Endothelial cell of umbilical vein (primary cell): Measurements from ENCODE around the gene INHBB. TPM values are rescaled to one million over a fixed set of nuclear protein-coding genes. Genes with fewer than 3 reads are reported as not detected.

Source experiments
- BruUV-seq: library from RNA; stranded (reverse); fragments of 400-500 nt; replicated peaks from 2 replicates; lab custom pipeline; 2021; lab: Mats Ljungman, UMichigan
- CTCF ChIA-PET: fragments of 300-600, 350-600 bp; sonication (Branson Sonifier 250); formaldehyde crosslinking; loops from one replicate; lab custom pipeline; 2021; ENCODE audit warnings: antibody characterized with exemption, inconsistent platforms; lab: Charles Lee
- POLR2A ChIA-PET: fragments of 300-600, 350-600 bp; sonication (Branson Sonifier 250); formaldehyde crosslinking; loops from one replicate; lab custom pipeline; 2021; ENCODE audit warnings: antibody characterized with exemption, inconsistent platforms; lab: Charles Lee
- DNase-seq: peaks from one replicate; pipeline ENCODE4 v3.0.0-alpha.2; 2011; ENCODE audit warnings: low read depth, low spot score
- FAIRE-seq: peaks from 2 replicates; lab custom pipeline; 2011; peaks lifted over from hg19 to GRCh38; lab: Jason Lieb, UNC
- H2AFZ ChIP-seq: 2 replicates; pipeline ENCODE4 v1.6.0; 2012; ENCODE audit warnings: low read depth, low read length, control low read depth, inconsistent platforms
- H3K27ac ChIP-seq: 2 replicates; pipeline ENCODE4 v1.5.1; 2011; ENCODE audit warnings: low read depth, mild to moderate bottlenecking, control low read depth, low read length, moderate library complexity; ENCODE audit not compliant: insufficient read depth
- H3K27me3 ChIP-seq, 2 experiments: 2 replicates each; pipeline versions ENCODE4 v1.6.0 to v1.6.1; 2011; ENCODE audit warnings: low read length in 2 of 2, mixed read lengths in 1 of 2; ENCODE audit not compliant: control insufficient read depth in 2 of 2, insufficient read depth in 2 of 2
- H3K36me3 ChIP-seq, 2 experiments: 2 replicates in 1 of 2; 3 replicates in 1 of 2; pipeline ENCODE4 v1.5.1; 2011; ENCODE audit warnings: low read length in 2 of 2, mild to moderate bottlenecking in 1 of 2, moderate library complexity in 1 of 2; ENCODE audit not compliant: control insufficient read depth in 2 of 2, insufficient read depth in 2 of 2; ENCODE audit errors: extremely low read depth in 1 of 2
- H3K4me1 ChIP-seq: 3 replicates; pipeline ENCODE4 v1.5.1; 2011; ENCODE audit warnings: mild to moderate bottlenecking, low read length; ENCODE audit not compliant: control insufficient read depth, insufficient read depth; ENCODE audit errors: extremely low read depth
- H3K4me2 ChIP-seq: 2 replicates; pipeline ENCODE4 v1.6.1; 2011; ENCODE audit warnings: low read length, control low read depth, mixed read lengths; ENCODE audit not compliant: insufficient read depth
- H3K4me3 ChIP-seq, 3 experiments: fragments of 200-600 bp in 1 of 3; sonication (generic), shearing (Covaris generic) in 1 of 3; replicated peaks in 1 of 3; 2 replicates each; pipeline ENCODE4 v1.5.1; 2011 to 2016; ENCODE audit warnings: control low read depth in 3 of 3, low read length in 3 of 3, mild to moderate bottlenecking in 2 of 3, inconsistent platforms in 1 of 3, low read depth in 1 of 3, moderate library complexity in 1 of 3; ENCODE audit not compliant: insufficient read depth in 1 of 3
- H3K79me2 ChIP-seq: 2 replicates; pipeline ENCODE4 v1.6.0; 2012; ENCODE audit warnings: low read length, inconsistent platforms; ENCODE audit not compliant: control insufficient read depth, insufficient read depth
- H3K9ac ChIP-seq: replicated peaks from 2 replicates; pipeline ENCODE3; 2011; ENCODE audit warnings: low read length, control low read depth; ENCODE audit not compliant: insufficient read depth; ENCODE audit errors: extremely low read depth
- H3K9me1 ChIP-seq: replicated peaks from 3 replicates; pipeline ENCODE4 v1.6.0; 2011; ENCODE audit warnings: mild to moderate bottlenecking, low read length; ENCODE audit not compliant: control insufficient read depth, insufficient read depth; ENCODE audit errors: extremely low read depth
- H3K9me3 ChIP-seq: replicated peaks from 2 replicates; pipeline ENCODE4 v1.5.1; 2012; ENCODE audit warnings: low read length, inconsistent platforms; ENCODE audit not compliant: control insufficient read depth, insufficient read depth
- H4K20me1 ChIP-seq: replicated peaks from 2 replicates; pipeline ENCODE3; 2011; ENCODE audit warnings: mild to moderate bottlenecking, low read length; ENCODE audit not compliant: control insufficient read depth, insufficient read depth; ENCODE audit errors: extremely low read depth
- CTCF ChIP-seq, 2 donors: IDR thresholded peaks; 1 replicate in 1 of 2; 2 replicates in 1 of 2; pipeline ENCODE4 v1.5.1; 2011; ENCODE audit warnings: low read length in 2 of 2, mild to moderate bottlenecking in 2 of 2, moderate library complexity in 2 of 2, control low read depth in 1 of 2, inconsistent platforms in 1 of 2, low read depth in 1 of 2; ENCODE audit not compliant: insufficient read depth in 1 of 2; ENCODE audit errors: extremely low read depth in 1 of 2
- EZH2 ChIP-seq: IDR thresholded peaks from 2 replicates; pipeline ENCODE4 v1.6.1; 2012; ENCODE audit warnings: borderline replicate concordance, low read depth, mild to moderate bottlenecking, moderate library complexity, low read length, inconsistent platforms; ENCODE audit not compliant: severe bottlenecking
- FOS ChIP-seq: IDR thresholded peaks from 2 replicates; pipeline ENCODE4 v1.6.1; 2011; ENCODE audit warnings: mild to moderate bottlenecking, low read length, moderate library complexity, borderline replicate concordance; ENCODE audit not compliant: insufficient read depth
- GATA2 ChIP-seq: IDR thresholded peaks from 2 replicates; pipeline ENCODE4 v1.7.0; 2011; ENCODE audit warnings: low read depth, mild to moderate bottlenecking, moderate library complexity, mixed read lengths, low read length; ENCODE audit not compliant: insufficient read length, insufficient read depth
- JUN ChIP-seq: IDR thresholded peaks from 2 replicates; pipeline ENCODE4 v1.6.1; 2011; ENCODE audit warnings: borderline replicate concordance, low read depth; ENCODE audit not compliant: insufficient read length, insufficient read depth
- MYC ChIP-seq: IDR thresholded peaks from one replicate; pipeline ENCODE4 v1.6.1; 2011; ENCODE audit warnings: mild to moderate bottlenecking, low read depth, low read length
- POLR2A ChIP-seq: IDR thresholded peaks from 2 replicates; pipeline ENCODE4 v1.6.1; 2012; ENCODE audit warnings: low read depth, mild to moderate bottlenecking, control low read depth, low read length
- POLR2AphosphoS5 ChIP-seq: IDR thresholded peaks from 2 replicates; pipeline ENCODE4 v1.6.1; 2012; ENCODE audit warnings: low read depth, mild to moderate bottlenecking, control low read depth, low read length, moderate library complexity; ENCODE audit not compliant: insufficient read depth
- dilution Hi-C: fragments of 300-500 bp; cut with MboI; formaldehyde crosslinking; loops from one replicate; pipeline ENCODE4 v1.15.0; 2019; ENCODE audit warnings: low sequenced_read_pairs; ENCODE audit not compliant: extremely low pct_ligation_motif_present
- intact Hi-C: fragments of 100-400 bp; cut with micrococcal nuclease; formaldehyde crosslinking; loops from one replicate; pipeline ENCODE4 v1.10.0; 2022
- polyA plus RNA-seq, 4 experiments: library from polyadenylated mRNA; depleted of rRNA in 3 of 4; stranded (reverse) in 3 of 4; unstranded in 1 of 4; fragments of >200 nt; gene quantifications; 2 replicates each; pipeline versions ENCODE4 v1.2.1 to v1.2.3, GENCODE V29; 2011 to 2012; ENCODE audit warnings: missing spikeins in 1 of 4
- total RNA-seq: library from RNA; stranded (reverse); gene quantifications from 2 replicates; pipeline ENCODE4 v1.2.3, GENCODE V29; 2021
- TF ChIP-seq, protein P1 (sequence below): IDR thresholded peaks from 2 replicates; pipeline ENCODE4 v1.6.1; 2011; ENCODE audit not compliant: insufficient read depth, insufficient read length

Gene INHBB
- total and polyA plus RNA-seq, 2 donors (not counting 3 experiments of a cell fraction or from before 2014, with no cell fraction given): 0.11 to 1.8 TPM

DNA sequence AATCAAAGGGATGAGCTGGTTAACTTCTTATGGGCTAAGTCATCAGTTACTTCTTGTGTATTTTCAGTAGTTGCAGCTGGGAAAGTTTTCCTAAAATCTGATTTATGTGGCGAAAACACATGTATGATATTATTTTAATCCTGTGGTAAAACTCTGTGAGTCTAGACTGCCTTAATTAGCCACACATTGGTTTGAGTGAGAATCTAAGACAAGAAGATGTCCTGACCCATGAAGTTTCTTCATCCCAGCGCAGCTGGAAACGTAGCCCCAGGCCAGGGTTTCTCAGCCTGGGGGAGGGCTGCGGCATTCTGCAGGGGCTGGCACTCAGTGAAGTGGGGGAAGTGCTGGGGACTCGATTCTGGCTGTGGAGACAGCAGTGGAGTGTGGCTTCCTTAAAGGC is 44.7 kb upstream of the INHBB start:
- H3K9me1 ChIP-seq: no peaks in the 10 kb centered on the region
- dilution Hi-C loops (no loop called here), intact Hi-C loops (no loop called here)
- H3K4me1 ChIP-seq: no peaks in the 10 kb centered on the region
- no peaks in the 10 kb centered on the region for H3K27me3 ChIP-seq
- no peaks in the 10 kb centered on the region for H3K9me3 ChIP-seq
- TF ChIP-seq GATA2 (no peak), CTCF (IDR thresholded peaks at IDR 0.05; ENCODE audit: extremely low read depth in 1 of 2, insufficient read depth in 1 of 2, low read depth in 1 of 2, low read length in 2 of 2) (no peak), POLR2A (no peak), FOS (no peak)
- CTCF ChIA-PET: interaction anchor here (0.8 to 3.5 kb wide), 4 partner anchors 12 to 380 kb away, joined by 3 to 10 read pairs (median 4); no protein-coding TSS in a partner anchor
- no peak for FAIRE-seq
- H4K20me1 ChIP-seq: no peaks in the 10 kb centered on the region
- no peaks in the 10 kb centered on the region for H3K79me2 ChIP-seq
- peaks cover 6 to 38% of the 10 kb centered on the region in 2 experiments for H3K36me3 ChIP-seq
- no peak overlapping the region for H2AFZ ChIP-seq
- no peak overlapping the region for H3K9ac ChIP-seq
- POLR2A ChIA-PET: no interaction called here
- DNase-seq: no peak
- no TSS peak for BruUV-seq
- no peak overlapping the region for H3K4me3 ChIP-seq
- no peak overlapping the region for H3K27ac ChIP-seq
- no peak overlapping the region for H3K4me2 ChIP-seq

- H3K9me3 ChIP-seq: no peaks in the 10 kb centered on the region
- no peak overlapping the region for H3K4me2 ChIP-seq
- H3K27ac ChIP-seq: no peak overlapping the region
- no peak for TF ChIP-seq CTCF (IDR thresholded peaks at IDR 0.05; ENCODE audit: extremely low read depth in 1 of 2, insufficient read depth in 1 of 2, low read depth in 1 of 2, low read length in 2 of 2)
- TF ChIP-seq FOS: no peak
- TF ChIP-seq MYC: no peak
- no peak for TF ChIP-seq GATA2
- TF ChIP-seq, protein P1, sequence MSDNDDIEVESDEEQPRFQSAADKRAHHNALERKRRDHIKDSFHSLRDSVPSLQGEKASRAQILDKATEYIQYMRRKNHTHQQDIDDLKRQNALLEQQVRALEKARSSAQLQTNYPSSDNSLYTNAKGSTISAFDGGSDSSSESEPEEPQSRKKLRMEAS: no peak
- no peak for TF ChIP-seq POLR2AphosphoS5
- no peak for TF ChIP-seq EZH2
- TF ChIP-seq JUN: no peak
- no TSS peak for BruUV-seq
- H3K4me3 ChIP-seq: no peak overlapping the region
- FAIRE-seq: no peak
- H4K20me1 ChIP-seq: no peaks in the 10 kb centered on the region
- POLR2A ChIA-PET: no interaction called here
- no peak overlapping the region for H2AFZ ChIP-seq
- no peak overlapping the region for H3K9ac ChIP-seq
- no peaks in the 10 kb centered on the region for H3K4me1 ChIP-seq
- no peaks in the 10 kb centered on the region for H3K79me2 ChIP-seq
- dilution Hi-C loops (no loop called here), intact Hi-C loops (no loop called here)
- H3K9me1 ChIP-seq: no peaks in the 10 kb centered on the region
- DNase-seq: no peak
- H3K36me3 ChIP-seq: peaks cover 6 to 36% of the 10 kb centered on the region in 2 experiments
- H3K27me3 ChIP-seq: no peaks in the 10 kb centered on the region
- CTCF ChIA-PET: interaction anchor here (0.7 to 3.5 kb wide), 3 partner anchors 11 to 379 kb away, joined by 3 to 10 read pairs (median 4); no protein-coding TSS in a partner anchor
Observed at GRCh38 chr2:120302301-120302700, 43.6 kb upstream of the INHBB start.
